ENCODE data around the gene MYOF. TPM values are rescaled to one million over a fixed set of nuclear protein-coding genes. Genes with fewer than 3 reads are reported as not detected.

Gene MYOF
- polyA plus RNA-seq, 3 donors, result 9.7 to 29.1 (median 14.5) TPM

GRCh38 chr10:93434991-93435491 is 47.1 kb downstream of the MYOF start:
- Histone ChIP-seq H3K27ac (ENCODE audit: low read depth in 1 of 2, low read length in 2 of 2) (peak overlapping the region in 1 of 2 donors; percentile 96), H3K79me2 (ENCODE audit: insufficient read depth, low read length) (peaks cover 61% of the 10 kb centered on the region), H2AFZ (ENCODE audit: insufficient read depth, low read depth, low read length, poor library complexity, severe bottlenecking) (no peak overlapping the region), H3K4me3 (replicated peaks in 1 of 3; ENCODE audit: low read depth in 2 of 3, low read length in 3 of 3) (no peak overlapping the region), H3K4me1 (ENCODE audit: control insufficient read depth in 1 of 2, insufficient read depth in 2 of 2, low read length in 2 of 2) (peaks cover 60 to 68% of the 10 kb centered on the region in 2 donors), H3K4me2 (replicated peaks; ENCODE audit: extremely low read depth, low read length, poor library complexity, severe bottlenecking) (no peak overlapping the region), H3K36me3 (replicated peaks in 1 of 2; ENCODE audit: control insufficient read depth in 1 of 2, insufficient read depth in 2 of 2, low read length in 2 of 2) (peaks cover 0 to 29% of the 10 kb centered on the region in 2 donors), H4K20me1 (ENCODE audit: insufficient read depth, low read length) (no peaks in the 10 kb centered on the region), H3K9ac (ENCODE audit: insufficient read depth, low read length, poor library complexity, severe bottlenecking) (no peak overlapping the region), H3K9me3 (replicated peaks in 1 of 2; ENCODE audit: control insufficient read depth in 1 of 2, insufficient read depth in 1 of 2, low read length in 2 of 2) (no peaks in the 10 kb centered on the region), H3K27me3 (ENCODE audit: control insufficient read depth in 2 of 2, insufficient read depth in 2 of 2, low read length in 2 of 2) (no peaks in the 10 kb centered on the region)
- TF ChIP-seq CTCF (IDR thresholded peaks at IDR 0.05), result no peak
- Mint-ChIP-seq H3K27ac (peak overlapping the region in 6 of 7 donors; percentile 93 to 98 (median 96)), H3K4me1 (peaks cover 59% of the 10 kb centered on the region), H3K36me3 (peaks cover 26 to 29% of the 10 kb centered on the region in 2 donors), H3K4me3 (no peak overlapping the region), H3K27me3 (ENCODE audit: low read depth in 3 of 3) (no peaks in the 10 kb centered on the region), H3K9me3 (no peaks in the 10 kb centered on the region)
- 97% methylated on average over 4 of the region's 6 CpGs for WGBS (ENCODE audit: insufficient coverage)
- no peak for DNase-seq
- intact Hi-C loops (cut with micrococcal nuclease), result loop anchor here (5.0 kb wide), 3 partner anchors 37 to 48 kb away; partner anchors contain the start of gene MYOF (in 1 of the 2)

GRCh38 chr10:93431361-93431760 is 50.8 kb downstream of the MYOF start:
- no peak for TF ChIP-seq CTCF (IDR thresholded peaks at IDR 0.05)
- Mint-ChIP-seq H3K4me1 (peaks cover 63% of the 10 kb centered on the region), H3K4me3 (no peak overlapping the region), H3K27ac (no peak overlapping the region), H3K27me3 (ENCODE audit: low read depth in 3 of 3) (no peaks in the 10 kb centered on the region), H3K9me3 (peaks cover 2 to 6% (median 3%) of the 10 kb centered on the region in 7 donors), H3K36me3 (peaks cover 22 to 23% of the 10 kb centered on the region in 2 donors)
- Histone ChIP-seq H3K4me1 (ENCODE audit: control insufficient read depth in 1 of 2, insufficient read depth in 2 of 2, low read length in 2 of 2) (peaks cover 62 to 73% of the 10 kb centered on the region in 2 donors), H3K36me3 (replicated peaks in 1 of 2; ENCODE audit: control insufficient read depth in 1 of 2, insufficient read depth in 2 of 2, low read length in 2 of 2) (peaks cover 3 to 26% of the 10 kb centered on the region in 2 donors), H2AFZ (ENCODE audit: insufficient read depth, low read depth, low read length, poor library complexity, severe bottlenecking) (no peak overlapping the region), H3K4me3 (replicated peaks in 1 of 3; ENCODE audit: low read depth in 2 of 3, low read length in 3 of 3) (no peak overlapping the region), H3K27me3 (ENCODE audit: control insufficient read depth in 2 of 2, insufficient read depth in 2 of 2, low read length in 2 of 2) (no peaks in the 10 kb centered on the region), H3K27ac (ENCODE audit: low read depth in 1 of 2, low read length in 2 of 2) (no peak overlapping the region), H3K9me3 (replicated peaks in 1 of 2; ENCODE audit: control insufficient read depth in 1 of 2, insufficient read depth in 1 of 2, low read length in 2 of 2) (no peaks in the 10 kb centered on the region), H4K20me1 (ENCODE audit: insufficient read depth, low read length) (no peaks in the 10 kb centered on the region), H3K4me2 (replicated peaks; ENCODE audit: extremely low read depth, low read length, poor library complexity, severe bottlenecking) (no peak overlapping the region), H3K79me2 (ENCODE audit: insufficient read depth, low read length) (peaks cover 65% of the 10 kb centered on the region), H3K9ac (ENCODE audit: insufficient read depth, low read length, poor library complexity, severe bottlenecking) (no peak overlapping the region)
- 100% methylated on average over 1 of the region's 4 CpGs for WGBS (ENCODE audit: insufficient coverage)
- intact Hi-C loops (cut with micrococcal nuclease), result no loop called here
- DNase-seq, result no peak
